Left hindlimb (tissue), 1 donor: Measurements from ENCODE around the gene PRRC2B.

ENCODE experiments used
- DNase-seq: peaks from one replicate; pipeline ENCODE4 v3.0.0-alpha.2; 2018

PRRC2B gene

DNA sequence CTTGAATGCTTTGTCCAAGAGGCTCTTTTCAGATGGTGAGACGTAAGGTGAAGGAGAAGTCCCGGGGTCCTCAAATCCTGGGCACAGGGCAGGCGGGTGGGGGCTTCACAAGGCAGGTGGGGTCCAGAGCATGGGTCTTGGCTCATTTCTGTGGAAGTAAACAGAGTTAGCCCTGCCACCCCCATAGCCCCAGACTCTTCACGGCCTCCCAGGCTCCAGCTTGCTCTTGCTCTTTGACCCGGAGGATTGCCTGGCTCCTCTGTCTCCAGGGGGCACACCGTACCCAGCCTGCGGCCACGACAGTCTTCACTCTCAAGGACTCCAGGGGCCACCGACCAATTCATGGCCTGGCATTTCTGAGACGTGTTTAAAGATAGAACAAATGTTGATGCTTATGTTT lies 80.0 kb downstream of the PRRC2B start:
- DNase-seq: no peak

DNA sequence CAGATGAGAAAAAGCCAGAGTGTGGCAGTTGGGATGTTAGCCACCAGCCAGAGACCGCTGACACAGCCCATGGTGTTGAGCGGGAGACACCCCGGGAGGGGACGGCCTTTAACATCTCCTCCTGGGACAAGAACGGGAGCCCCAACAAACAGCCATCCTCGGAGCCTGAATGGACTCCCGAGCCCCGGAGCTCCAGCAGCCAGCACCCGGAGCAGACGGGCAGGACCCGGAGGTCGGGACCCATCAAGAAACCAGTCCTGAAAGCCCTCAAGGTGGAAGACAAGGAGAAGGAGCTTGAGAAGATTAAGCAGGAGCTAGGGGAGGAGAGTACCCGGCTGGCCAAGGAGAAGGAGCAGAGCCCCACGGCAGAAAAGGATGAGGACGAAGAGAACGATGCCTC lies 80.8 kb downstream of the PRRC2B start:
- peak; percentile 16 for DNase-seq

DNA sequence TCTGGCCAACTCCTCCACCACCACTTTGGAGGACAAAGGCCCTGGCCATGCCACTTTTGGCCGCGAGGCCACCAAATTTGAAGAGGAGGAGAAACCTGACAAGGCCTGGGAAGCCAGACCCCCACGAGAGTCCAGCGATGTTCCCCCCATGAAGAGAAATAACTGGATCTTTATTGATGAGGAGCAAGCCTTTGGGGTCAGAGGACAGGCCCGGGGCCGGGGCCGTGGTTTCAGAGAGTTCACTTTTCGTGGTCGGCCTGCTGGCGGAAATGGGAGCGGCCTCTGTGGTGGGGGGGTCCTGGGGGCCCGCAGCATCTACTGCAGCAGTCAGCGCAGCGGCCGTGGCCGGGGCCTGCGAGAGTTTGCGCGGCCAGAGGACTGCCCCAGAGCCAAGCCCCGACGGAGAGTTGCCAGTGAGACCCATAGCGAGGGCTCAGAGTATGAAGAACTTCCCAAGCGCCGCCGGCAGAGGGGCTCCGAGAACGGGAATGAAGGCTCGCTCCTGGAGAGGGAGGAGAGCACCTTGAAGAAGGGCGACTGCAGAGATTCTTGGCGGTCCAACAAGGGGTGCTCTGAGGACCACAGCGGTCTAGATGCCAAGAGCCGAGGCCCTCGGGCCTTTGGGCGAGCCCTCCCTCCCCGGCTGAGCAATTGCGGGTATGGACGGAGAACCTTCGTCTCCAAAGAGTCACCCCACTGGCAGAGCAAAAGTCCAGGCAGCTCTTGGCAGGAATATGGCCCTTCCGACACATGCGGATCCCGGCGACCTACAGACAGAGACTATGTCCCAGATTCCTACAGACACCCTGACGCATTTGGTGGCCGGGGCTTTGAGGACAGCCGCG lies 81.4 kb downstream of the PRRC2B start:
- DNase-seq: peak; percentile 4

DNA sequence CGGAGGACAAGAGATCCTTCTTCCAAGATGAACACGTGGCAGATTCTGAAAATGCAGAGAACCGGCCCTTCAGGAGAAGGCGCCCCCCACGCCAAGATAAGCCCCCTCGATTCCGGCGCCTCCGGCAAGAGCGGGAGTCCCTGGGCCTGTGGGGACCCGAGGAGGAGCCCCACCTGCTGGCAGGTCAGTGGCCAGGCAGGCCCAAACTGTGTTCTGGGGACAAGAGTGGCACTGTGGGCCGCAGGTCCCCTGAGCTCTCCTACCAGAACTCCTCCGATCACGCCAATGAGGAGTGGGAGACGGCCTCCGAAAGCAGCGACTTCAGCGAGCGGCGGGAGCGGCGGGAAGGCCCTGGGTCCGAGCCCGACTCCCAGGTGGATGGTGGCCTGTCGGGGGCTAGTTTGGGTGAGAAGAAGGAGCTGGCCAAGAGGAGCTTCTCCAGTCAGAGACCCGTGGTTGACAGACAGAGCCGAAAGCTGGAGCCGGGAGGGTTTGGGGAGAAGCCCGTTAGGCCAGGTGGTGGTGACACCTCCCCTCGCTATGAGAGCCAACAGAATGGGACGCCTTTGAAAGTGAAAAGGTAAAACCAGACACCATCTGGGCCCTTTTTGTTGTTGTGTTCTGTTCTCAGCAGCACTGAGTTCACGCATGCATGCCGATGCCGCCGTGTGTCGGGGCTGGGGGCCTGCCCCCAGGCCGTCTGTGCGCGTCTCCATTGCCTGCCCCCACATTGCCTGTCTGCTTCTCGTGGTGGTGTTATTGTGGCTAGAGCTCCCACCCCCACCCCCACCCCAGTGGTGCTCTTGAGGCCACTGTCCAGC lies 82.3 kb downstream of the PRRC2B start:
- DNase-seq: peak; percentile 36

DNA sequence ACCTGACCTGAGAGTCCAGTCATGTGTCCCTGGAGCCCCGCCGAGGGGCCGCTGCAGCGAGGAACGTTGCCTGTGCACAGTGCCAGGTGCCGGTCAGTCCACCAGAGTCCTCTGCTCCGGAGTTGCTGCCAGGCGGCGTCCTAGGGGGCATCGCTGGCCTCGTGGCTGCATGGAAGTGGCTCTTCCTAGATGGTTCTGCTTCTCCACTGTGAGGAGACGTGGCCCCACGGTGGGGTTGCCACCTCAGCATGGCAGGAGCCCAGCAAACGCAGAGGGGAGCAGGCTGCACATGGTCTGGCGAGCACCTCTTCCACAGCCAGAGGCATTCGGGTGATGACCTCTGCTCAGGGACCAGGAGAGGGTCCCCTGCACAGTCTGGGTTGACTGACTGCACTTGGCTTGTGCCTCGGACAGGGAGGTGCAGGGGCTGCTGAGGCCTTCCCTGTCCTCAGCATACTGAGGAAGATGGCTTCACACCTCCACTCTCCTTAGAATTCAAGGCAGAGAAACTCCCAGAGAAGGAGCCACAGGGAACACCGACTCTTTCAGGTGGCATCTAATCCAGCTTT lies 83.0 kb downstream of the PRRC2B start:
- no peak for DNase-seq

DNA sequence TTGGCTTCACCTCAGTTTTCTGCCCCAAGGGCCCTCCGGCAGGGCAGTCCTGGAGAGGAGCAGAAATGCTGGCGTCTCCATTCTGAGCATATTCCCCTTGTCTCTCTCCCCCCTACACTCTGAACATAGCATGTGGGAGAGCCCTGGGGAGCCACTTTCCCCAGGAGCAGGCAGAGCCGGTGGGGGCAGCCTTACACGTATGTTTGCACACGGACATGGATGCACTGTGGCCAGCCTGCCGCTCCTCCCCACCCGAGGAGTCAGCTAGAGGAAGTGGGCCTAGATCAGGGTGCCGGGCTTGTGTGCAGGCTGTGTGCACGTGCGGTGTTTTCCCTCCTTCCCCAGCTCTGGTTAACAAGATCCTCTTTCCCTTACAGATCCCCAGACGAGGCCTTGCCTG lies 83.5 kb downstream of the PRRC2B start:
- DNase-seq: no peak

DNA sequence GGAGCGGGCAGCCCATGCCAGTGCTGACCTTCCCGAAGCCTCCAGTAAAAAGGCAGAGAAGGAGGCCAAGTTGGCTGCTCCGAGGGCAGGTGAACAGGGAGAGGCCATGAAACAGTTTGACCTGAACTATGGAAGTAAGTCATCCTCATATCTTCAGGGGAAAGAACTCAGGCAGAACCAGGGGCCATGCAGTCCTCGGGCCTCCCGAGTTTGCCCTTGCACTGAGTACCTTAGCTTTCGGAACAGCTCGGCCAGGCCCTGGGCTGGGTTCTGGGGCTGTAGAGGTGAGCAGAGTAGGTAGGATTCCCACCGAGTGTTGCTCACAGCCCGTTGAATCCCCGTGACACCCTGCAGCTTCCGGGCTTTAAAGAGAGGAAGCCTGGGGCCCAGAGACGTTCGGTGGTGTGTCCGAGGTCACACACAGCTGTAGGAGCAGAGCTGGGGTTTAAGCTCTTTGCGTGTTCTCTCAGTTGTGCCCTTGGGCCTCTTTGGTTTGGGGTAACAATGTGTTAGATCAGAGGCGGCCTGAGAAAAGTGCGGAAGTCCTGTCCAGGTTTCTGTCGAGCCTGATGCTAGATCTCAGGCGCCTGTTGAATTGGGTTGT lies 84.0 kb downstream of the PRRC2B start:
- no peak for DNase-seq

DNA sequence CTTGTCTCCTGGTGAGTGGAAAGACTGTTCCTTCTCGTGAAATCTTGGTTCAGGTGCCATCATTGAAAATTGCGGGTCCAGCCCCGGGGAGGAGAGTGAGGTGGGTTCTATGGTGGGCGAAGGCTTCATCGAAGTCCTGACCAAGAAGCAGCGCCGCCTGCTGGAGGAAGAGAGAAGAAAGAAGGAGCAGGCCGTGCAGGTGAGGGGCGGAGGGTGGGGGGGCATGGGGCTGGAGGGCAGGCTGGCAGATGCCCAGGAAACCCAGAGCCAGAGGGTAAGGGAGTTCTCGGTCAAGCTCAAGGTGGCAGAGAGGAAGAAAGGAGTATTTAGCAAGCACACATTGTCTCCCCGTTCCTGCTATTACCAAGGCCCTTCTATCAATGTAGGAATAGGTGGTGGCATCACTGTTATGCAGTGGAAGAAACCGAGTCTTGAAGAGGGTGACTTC lies 84.6 kb downstream of the PRRC2B start:
- no peak for DNase-seq

DNA sequence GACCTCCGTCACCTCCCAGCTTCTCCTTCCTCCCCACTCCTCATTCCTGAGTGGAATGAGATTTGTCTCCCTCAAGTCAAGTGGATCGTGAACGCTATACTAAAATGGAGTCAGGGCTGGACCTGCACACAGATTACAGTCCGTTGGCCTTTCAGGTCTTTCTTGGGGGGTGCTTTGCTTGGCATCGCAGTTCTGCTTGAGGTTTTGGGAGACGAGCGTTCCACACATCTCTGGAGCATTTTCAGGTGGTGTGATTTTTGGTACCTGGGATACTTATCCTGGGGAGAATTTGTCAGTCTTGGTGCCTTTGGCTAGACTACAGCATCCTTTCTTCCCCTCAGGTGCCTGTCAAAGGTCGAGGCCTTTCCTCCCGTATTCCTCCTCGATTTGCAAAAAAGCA lies 85.0 kb downstream of the PRRC2B start:
- DNase-seq: no peak

DNA sequence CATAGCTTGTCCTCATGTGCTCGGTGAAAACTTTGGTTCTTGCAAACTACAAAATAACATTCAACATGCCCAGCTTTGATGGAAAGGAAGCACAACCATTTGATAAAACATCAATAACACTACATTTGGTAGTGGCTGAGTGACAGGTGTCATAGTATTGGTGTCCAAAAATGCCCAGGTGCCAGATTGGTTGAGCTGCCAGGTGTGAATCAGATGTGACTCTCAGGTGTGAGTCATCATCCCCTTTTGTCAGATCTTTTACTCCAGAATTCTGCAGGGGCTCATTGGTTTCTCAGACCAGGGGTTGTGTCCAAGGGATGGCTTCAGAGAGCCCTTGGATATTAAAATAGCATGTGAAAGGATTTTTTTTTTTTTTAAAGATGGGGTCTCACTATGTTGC lies 86.4 kb downstream of the PRRC2B start:
- no peak for DNase-seq

DNA sequence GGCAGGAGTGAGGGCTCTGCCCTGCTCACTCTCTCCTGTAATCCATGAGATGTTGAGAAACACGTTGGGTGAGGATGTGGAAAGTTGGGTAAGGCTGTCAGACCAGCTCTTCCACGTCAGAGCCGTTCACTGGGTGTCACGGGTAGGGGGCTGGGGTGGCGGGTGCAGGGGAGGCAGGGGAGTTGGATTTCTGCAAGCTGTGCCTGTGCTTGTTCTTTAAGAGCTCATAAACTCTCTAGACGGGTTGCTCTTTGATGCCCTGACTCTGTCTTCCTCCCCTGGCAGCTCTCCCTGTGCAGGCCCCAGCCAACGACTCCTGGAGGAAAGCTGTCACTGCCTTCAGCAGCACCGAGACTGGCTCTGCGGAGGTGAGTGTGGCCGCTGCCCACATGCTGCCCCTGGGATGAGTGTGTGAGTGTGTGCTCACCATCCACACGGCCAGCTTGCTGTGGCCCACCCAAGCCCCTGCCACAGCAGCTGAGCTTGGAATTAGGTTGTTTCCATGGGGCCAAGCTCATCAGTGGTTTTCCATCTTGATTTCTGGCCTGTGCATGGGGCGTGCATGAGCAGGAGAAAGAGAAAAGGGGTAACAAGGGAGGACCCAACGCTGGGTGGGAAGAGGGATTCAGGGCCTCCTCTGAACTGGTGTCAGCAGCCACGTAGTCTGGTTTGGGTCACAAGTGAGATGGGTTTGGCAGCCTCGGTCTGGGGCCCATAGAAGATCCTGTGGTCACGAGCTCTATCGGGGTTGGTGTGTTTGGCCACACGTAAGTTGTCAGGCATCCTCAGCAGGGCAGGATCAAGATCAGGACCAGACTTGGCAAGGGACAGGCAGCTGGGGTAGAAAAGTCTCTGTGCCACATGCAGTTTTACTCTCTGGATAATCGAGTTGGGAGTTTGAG lies 87.8 kb downstream of the PRRC2B start:
- no peak for DNase-seq

DNA sequence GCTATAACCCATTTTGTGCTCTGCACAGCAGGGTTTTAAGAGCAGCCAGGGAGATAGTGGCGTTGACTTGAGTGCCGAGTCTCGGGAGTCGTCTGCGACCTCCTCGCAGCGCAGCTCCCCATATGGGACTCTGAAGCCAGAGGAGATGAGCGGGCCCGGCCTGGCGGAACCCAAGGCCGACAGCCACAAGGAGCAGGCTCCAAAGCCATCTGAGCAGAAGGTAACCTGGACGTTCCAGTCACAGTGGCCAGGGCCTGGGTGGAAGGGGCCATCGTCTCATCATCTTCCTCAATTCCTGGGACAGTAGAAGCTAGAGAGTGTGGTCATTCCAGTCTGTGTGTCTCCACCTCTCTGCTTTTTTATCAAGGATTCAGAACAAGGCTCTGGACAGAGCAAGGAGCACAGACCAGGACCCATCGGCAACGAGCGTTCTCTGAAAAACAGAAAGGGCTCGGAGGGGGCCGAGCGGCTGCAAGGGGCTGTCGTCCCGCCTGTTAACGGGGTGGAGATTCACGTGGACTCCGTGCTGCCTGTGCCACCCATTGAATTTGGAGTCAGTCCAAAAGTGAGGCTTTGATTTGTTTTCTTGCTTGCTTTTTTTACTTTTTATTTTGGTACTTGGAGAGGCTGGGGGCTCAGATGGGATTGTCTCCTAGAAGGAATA lies 88.6 kb downstream of the PRRC2B start:
- no peak for DNase-seq

DNA sequence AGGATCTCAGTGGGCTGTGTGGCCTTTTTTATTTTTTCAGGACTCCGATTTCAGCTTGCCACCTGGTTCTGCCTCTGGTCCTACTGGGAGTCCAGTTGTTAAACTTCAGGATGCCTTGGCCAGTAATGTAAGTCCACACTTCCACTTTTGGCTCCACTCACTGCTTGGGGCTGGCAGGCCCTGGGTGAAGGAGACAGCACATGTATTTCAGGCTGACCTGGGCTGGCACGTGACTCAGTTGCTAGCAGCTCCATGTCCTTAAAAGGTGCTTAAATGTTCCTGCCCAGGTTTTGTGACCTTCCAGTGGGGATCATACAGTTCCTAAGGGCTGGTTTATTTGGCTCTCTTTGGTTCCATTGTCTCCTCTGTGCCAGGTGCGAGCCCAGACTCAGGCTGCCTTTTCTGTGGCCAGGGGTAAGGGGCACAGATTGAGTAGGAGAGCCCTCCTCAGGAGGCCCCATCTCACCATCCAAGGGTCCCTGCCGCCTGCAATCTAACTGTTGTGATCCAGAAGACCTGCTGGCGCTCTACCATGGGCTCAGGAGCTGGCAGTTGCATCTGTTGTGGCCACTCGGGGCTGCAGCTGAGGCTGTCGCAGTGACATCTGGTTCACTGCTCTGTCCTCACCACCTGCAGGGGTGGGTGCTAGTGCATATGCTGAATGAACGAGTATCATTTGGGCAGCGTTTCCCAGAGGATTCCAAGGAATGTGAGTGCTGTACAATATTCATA lies 89.6 kb downstream of the PRRC2B start:
- DNase-seq: no peak

DNA sequence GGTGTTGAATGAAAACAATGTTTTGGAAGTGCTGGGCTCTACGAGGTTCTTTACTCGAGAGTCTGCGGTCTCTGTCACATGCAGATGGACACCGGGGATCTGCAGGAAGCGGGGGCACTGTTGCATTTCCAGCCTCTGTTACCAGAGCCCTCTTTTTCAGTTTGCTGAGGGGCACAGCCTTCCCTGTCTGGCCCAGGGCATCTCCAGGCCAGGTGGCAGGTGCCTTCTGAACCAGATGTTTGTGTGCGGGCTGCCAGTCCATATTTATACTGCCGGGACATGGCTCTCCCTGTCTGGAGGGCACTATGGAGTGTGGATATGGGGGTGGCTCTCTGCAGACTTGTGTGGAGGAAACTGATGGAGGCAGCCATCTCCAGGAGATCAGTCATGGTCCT lies 90.2 kb downstream of the PRRC2B start:
- no peak for DNase-seq

DNA sequence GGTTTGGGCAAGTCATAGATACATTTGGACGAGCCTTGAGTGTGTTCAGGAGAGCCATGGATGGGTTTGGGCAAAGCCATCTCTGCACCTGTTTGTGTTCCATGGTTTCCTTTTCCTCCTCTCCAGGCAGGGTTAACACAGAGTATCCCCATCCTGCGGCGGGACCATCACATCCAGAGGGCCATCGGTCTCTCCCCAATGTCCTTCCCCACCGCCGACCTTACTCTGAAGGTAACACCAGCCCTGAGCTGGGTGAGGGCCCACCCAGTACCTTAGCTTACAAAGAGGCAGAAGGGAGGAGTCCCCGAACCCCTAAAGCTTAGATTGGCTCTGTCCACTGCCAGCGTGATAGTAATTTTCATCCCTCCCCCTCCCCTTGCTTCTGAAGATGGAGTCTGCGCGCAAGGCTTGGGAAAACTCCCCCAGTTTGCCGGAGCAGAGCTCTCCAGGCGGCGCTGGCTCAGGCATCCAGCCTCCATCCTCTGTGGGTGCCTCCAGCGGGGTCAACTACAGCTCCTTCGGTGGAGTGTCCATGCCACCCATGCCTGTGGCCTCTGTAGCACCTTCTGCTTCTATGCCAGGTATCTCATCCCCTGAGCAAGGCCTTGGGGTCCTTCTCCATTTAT lies 90.8 kb downstream of the PRRC2B start:
- no peak for DNase-seq

DNA sequence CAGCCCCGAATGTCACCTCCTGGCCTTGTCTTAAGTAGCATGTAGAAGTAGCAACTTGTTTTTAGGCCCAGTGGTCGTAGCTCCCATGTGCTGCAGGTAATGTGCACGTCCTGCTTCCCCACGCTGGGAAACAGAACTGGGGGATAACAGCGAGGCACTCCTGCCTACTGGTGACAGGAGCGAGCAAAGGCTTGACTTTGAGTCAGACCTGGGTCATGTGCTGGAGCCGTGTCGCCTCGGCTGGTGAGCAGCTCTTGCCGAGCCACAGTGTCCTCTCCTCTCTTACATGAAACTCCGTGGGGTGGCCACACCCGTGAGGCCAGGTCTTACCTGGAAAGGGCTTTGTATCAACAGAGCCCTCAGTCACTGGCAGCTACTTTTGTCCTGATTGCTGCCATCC lies 91.3 kb downstream of the PRRC2B start:
- no peak for DNase-seq

DNA sequence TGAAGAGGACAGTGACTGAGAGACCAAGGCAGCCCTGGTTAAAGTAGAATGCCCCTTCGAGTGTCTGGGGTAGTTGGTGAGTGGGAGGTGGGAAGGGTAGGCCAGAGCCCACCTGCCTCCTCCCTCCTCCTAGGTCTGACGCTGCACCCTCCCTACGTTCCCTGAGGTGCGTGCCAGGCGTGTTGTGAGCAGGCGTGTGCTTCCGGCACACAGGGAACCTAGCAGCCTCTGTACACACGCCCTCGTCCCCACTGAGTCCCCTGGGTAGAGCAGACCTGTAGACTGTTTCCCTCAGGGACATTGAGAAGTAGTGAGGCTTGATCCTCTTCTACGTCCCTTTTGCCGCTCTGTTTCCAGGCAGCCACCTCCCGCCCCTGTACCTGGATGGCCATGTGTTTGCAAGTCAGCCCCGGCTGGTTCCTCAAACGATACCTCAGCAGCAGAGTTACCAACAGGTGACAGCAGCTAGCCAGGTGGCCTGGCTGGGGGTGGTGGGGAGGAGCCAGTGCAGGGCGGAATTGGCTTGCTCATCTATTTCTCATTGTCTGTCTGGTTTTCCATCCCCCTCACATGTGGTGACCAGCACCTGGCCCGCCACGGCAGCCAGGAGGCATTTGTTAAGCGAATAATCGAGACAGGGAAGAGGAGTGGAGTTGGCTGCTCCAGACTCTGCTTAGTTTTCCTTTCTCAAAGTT lies 92.0 kb downstream of the PRRC2B start:
- DNase-seq: no peak

DNA sequence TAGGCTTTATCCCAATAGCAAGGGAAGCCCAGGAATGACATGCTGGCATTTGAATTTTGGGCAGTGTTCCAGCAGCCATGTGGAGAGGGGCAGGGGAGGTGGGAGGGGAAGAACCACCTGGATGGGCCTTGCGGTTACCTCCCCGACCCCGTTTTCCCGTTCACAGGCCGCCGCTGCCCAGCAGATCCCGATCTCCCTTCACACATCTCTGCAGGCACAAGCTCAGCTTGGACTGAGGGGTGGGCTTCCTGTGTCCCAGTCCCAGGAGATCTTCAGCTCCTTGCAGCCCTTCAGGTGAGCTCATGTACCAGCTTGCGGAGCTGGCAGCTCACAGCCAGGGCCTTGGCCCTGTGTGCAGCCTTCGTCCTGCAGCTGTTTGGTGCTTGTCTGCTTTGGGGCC lies 93.1 kb downstream of the PRRC2B start:
- DNase-seq: no peak

DNA sequence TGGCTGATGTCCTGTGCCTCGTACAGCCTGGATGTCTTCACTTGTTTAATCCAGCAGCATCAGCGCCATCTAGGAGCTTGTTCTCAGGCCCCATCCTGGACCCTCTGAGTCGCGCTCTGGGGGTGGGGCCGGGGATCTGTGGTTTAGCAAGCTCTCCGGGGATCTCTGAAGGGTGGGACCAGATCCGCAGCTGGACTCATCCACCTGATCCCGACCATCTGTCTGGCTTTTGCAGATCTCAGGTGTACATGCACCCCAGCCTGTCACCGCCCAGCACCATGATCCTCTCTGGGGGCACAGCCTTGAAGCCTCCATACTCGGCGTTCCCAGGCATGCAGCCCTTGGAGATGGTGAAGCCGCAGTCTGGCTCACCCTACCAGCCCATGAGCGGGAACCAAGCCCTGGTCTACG lies 93.7 kb downstream of the PRRC2B start:
- DNase-seq: no peak

DNA sequence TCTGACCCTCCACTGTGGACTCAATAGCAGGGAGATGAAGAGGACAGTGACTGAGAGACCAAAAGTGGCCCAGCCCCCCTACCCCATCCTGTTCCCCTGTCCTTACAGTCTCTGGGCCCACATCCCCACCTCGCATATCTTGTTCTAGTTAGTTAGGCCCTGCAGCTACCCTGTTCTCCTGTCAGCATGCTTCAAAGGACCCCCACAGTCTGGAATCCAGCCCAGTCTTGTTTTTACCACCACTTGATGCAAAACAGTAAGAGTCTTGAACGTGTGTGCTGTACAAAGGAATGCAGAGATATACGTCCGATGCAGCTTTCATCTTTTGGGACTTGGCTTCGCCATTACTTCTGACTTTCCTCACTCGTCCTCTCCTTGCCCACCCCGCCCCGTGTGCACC lies 96.6 kb downstream of the PRRC2B start:
- DNase-seq: no peak
